ENCODE measurements around the gene VAV3. TPM values are rescaled to one million over a fixed set of nuclear protein-coding genes. Genes with fewer than 3 reads are reported as not detected.

The VAV3 gene
- total and polyA plus RNA-seq, 2 of the 8 experiments (the other 6 are each of a cell fraction or from before 2014, with no cell fraction given) = 2.9 to 7.9 TPM

- no peak for TF ChIP-seq NRF1 (IDR thresholded peaks at IDR 0.05; ENCODE audit: low read depth, low read length)
- no peak for TF ChIP-seq SAP30 (IDR thresholded peaks at IDR 0.05; ENCODE audit: insufficient read depth, insufficient replicate concordance, low read length)
Observed at GRCh38 chr1:107748531-107748930, 216.4 kb downstream of the VAV3 start (continued).
